Smooth muscle cell (in vitro differentiated cells): ENCODE measurements around the gene SF1. TPM values are rescaled to one million over a fixed set of nuclear protein-coding genes. Genes with fewer than 3 reads are reported as not detected.

Experiments
- DNase-seq: peaks from one replicate; lab custom pipeline; 2025; ENCODE audit not compliant: unreplicated experiment; lab: John Stamatoyannopoulos, UW
- H2AFZ ChIP-seq: fragments of 200-600 bp; sonication (generic); 2 replicates; pipeline ENCODE4 v1.6.0; 2016; ENCODE audit warnings: antibody characterized with exemption, low read depth, mild to moderate bottlenecking
- H3F3A ChIP-seq: fragments of 200-600 bp; sonication (generic); 2 replicates; pipeline ENCODE4 v1.6.0; 2017; ENCODE audit warnings: antibody characterized with exemption, low read depth
- H3K27ac ChIP-seq: fragments of 200-600 bp; sonication (generic); 2 replicates; pipeline ENCODE4 v1.5.1; 2016; ENCODE audit warnings: low read depth, mild to moderate bottlenecking
- H3K27me3 ChIP-seq: fragments of 200-600 bp; sonication (generic); 2 replicates; pipeline ENCODE4 v1.6.1; 2016; ENCODE audit warnings: low read depth, mild to moderate bottlenecking
- H3K36me3 ChIP-seq: fragments of 200-600 bp; sonication (generic); 2 replicates; pipeline ENCODE4 v1.5.1; 2016; ENCODE audit warnings: low read depth
- H3K4me1 ChIP-seq: fragments of 200-600 bp; sonication (generic); 2 replicates; pipeline ENCODE4 v1.5.1; 2016; ENCODE audit warnings: low read depth
- H3K4me2 ChIP-seq: fragments of 200-600 bp; sonication (generic); 2 replicates; pipeline ENCODE4 v1.6.0; 2016; ENCODE audit warnings: mild to moderate bottlenecking
- H3K4me3 ChIP-seq: fragments of 200-600 bp; sonication (generic); 2 replicates; pipeline ENCODE4 v1.5.1; 2016; ENCODE audit warnings: mild to moderate bottlenecking
- H3K79me2 ChIP-seq: fragments of 200-600 bp; sonication (generic); 2 replicates; pipeline ENCODE4 v1.6.0; 2016; ENCODE audit warnings: low read depth, mild to moderate bottlenecking
- H3K9ac ChIP-seq: fragments of 200-600 bp; sonication (generic); 2 replicates; pipeline ENCODE4 v1.6.0; 2016; ENCODE audit warnings: low read depth
- H3K9me3 ChIP-seq: fragments of 200-600 bp; sonication (generic); replicated peaks from 2 replicates; pipeline ENCODE4 v1.5.1; 2016; ENCODE audit warnings: low read depth
- H4K20me1 ChIP-seq: fragments of 200-600 bp; sonication (generic); 2 replicates; pipeline ENCODE4 v1.6.0; 2016; ENCODE audit warnings: low read depth
- WGBS: methylation state at CpG from one replicate; pipeline ENCODE4 v1.1.7; 2016; ENCODE audit warnings: low lambda C conversion rate; 5-methylcytosine and 5-hydroxymethylcytosine counted together
- polyA plus RNA-seq: library from polyadenylated mRNA; unstranded; fragments of >200 nt; fragmentation: Nextera tagmentation; extraction: Ambion mirVana; gene quantifications from 2 replicates; pipeline ENCODE4 v1.2.1, GENCODE V29; 2016
- total RNA-seq: library from RNA; depleted of rRNA; stranded (reverse); fragments of >200 nt; gene quantifications from 2 replicates; pipeline ENCODE4 v1.2.3, GENCODE V29; 2014
- TF ChIP-seq, protein P1 (sequence below): fragments of 200-600 bp; sonication (generic); IDR thresholded peaks from 2 replicates; pipeline ENCODE4 v1.5.1; 2017; ENCODE audit warnings: borderline replicate concordance, mild to moderate bottlenecking, antibody characterized with exemption; ENCODE audit not compliant: insufficient read depth, poor library complexity, severe bottlenecking

SF1 gene
- total and polyA plus RNA-seq, 2 experiments from 2014 or later = 84.2 to 115 TPM

- Histone ChIP-seq H3K9ac (no peak overlapping the region), H3F3A (no peaks in the 10 kb centered on the region), H2AFZ (no peak overlapping the region), H4K20me1 (no peaks in the 10 kb centered on the region), H3K9me3 (no peaks in the 10 kb centered on the region), H3K4me3 (no peak overlapping the region), H3K27ac (no peak overlapping the region), H3K27me3 (peaks cover 61% of the 10 kb centered on the region), H3K4me1 (no peaks in the 10 kb centered on the region), H3K36me3 (no peaks in the 10 kb centered on the region), H3K4me2 (no peak overlapping the region), H3K79me2 (no peaks in the 10 kb centered on the region)
- TF ChIP-seq, protein P1, sequence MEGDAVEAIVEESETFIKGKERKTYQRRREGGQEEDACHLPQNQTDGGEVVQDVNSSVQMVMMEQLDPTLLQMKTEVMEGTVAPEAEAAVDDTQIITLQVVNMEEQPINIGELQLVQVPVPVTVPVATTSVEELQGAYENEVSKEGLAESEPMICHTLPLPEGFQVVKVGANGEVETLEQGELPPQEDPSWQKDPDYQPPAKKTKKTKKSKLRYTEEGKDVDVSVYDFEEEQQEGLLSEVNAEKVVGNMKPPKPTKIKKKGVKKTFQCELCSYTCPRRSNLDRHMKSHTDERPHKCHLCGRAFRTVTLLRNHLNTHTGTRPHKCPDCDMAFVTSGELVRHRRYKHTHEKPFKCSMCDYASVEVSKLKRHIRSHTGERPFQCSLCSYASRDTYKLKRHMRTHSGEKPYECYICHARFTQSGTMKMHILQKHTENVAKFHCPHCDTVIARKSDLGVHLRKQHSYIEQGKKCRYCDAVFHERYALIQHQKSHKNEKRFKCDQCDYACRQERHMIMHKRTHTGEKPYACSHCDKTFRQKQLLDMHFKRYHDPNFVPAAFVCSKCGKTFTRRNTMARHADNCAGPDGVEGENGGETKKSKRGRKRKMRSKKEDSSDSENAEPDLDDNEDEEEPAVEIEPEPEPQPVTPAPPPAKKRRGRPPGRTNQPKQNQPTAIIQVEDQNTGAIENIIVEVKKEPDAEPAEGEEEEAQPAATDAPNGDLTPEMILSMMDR = no peak
- DNase-seq = no peak
- WGBS = 76% methylated on average over 5 of the region's 5 CpGs
Observed at GRCh38 chr11:64715110-64715509, 63.2 kb downstream of the SF1 start.

- no peaks in the 10 kb centered on the region for H4K20me1 ChIP-seq
- no peak overlapping the region for H3K4me3 ChIP-seq
- DNase-seq = no peak
- no peaks in the 10 kb centered on the region for H3K79me2 ChIP-seq
- H3F3A ChIP-seq = no peaks in the 10 kb centered on the region
- H3K27ac ChIP-seq = no peak overlapping the region
- H2AFZ ChIP-seq = no peak overlapping the region
- H3K4me2 ChIP-seq = no peak overlapping the region
- peaks cover 57% of the 10 kb centered on the region for H3K27me3 ChIP-seq
- H3K4me1 ChIP-seq = no peaks in the 10 kb centered on the region
- H3K9ac ChIP-seq = no peak overlapping the region
- H3K9me3 ChIP-seq = no peaks in the 10 kb centered on the region
- 83% methylated on average over 5 of the region's 5 CpGs for WGBS
- TF ChIP-seq, protein P1 = no peak
- no peaks in the 10 kb centered on the region for H3K36me3 ChIP-seq
Observed at GRCh38 chr11:64714666-64715065, 63.7 kb downstream of the SF1 start.

Other genes starting within 250 kb of the SF1 start
- gene SLC22A11, start 222.6 kb downstream of the SF1 start, total RNA-seq = 0.18 TPM in 1 of 2 replicates, not detected in the other
- gene SLC22A11, start 222.6 kb downstream of the SF1 start, polyA plus RNA-seq = not detected in 2 replicates
- gene SLC22A12, start 187.3 kb downstream of the SF1 start, total RNA-seq = not detected in 2 replicates
- gene SLC22A12, start 187.3 kb downstream of the SF1 start, polyA plus RNA-seq = not detected in 2 replicates
- gene NRXN2, start 55.3 kb downstream of the SF1 start, total RNA-seq = 0.13 and 1.4 TPM in 2 replicates
- gene NRXN2, start 55.3 kb downstream of the SF1 start, polyA plus RNA-seq = 1.7 and 2.6 TPM in 2 replicates
- 0.40 and 2.9 TPM in 2 replicates for gene RASGRP2, start 34.4 kb downstream of the SF1 start, total RNA-seq
- 0.78 and 3.6 TPM in 2 replicates for gene RASGRP2, start 34.4 kb downstream of the SF1 start, polyA plus RNA-seq
- gene PYGM, start 18.6 kb downstream of the SF1 start, total RNA-seq = 0.58 and 2.2 TPM in 2 replicates
- gene PYGM, start 18.6 kb downstream of the SF1 start, polyA plus RNA-seq = 1.1 and 2.0 TPM in 2 replicates
- 25.9 and 28.9 TPM in 2 replicates for gene MAP4K2, start 24.7 kb upstream of the SF1 start, total RNA-seq
- 20.0 and 23.6 TPM in 2 replicates for gene MAP4K2, start 24.7 kb upstream of the SF1 start, polyA plus RNA-seq
- 10.5 and 11.6 TPM in 2 replicates for gene MEN1, start 32.0 kb upstream of the SF1 start, total RNA-seq
- 35.4 and 37.3 TPM in 2 replicates for gene MEN1, start 32.0 kb upstream of the SF1 start, polyA plus RNA-seq
- 3.0 and 4.7 TPM in 2 replicates for gene CDC42BPG, start 66.1 kb upstream of the SF1 start, total RNA-seq
- 1.7 and 5.9 TPM in 2 replicates for gene CDC42BPG, start 66.1 kb upstream of the SF1 start, polyA plus RNA-seq
- 30.9 and 59.8 TPM in 2 replicates for gene EHD1, start 100.1 kb upstream of the SF1 start, total RNA-seq
- 42.8 and 46.7 TPM in 2 replicates for gene EHD1, start 100.1 kb upstream of the SF1 start, polyA plus RNA-seq
- gene ATG2A, start 138.7 kb upstream of the SF1 start, total RNA-seq = 4.8 and 4.9 TPM in 2 replicates
- 6.2 and 8.6 TPM in 2 replicates for gene ATG2A, start 138.7 kb upstream of the SF1 start, polyA plus RNA-seq
- gene PPP2R5B, start 146.1 kb upstream of the SF1 start, total RNA-seq = 14.9 and 20.7 TPM in 2 replicates
- 32.7 and 36.6 TPM in 2 replicates for gene PPP2R5B, start 146.1 kb upstream of the SF1 start, polyA plus RNA-seq
- not detected in 2 replicates for gene GPHA2, start 157.4 kb upstream of the SF1 start, total RNA-seq
- 0.40 TPM in 1 of 2 replicates, not detected in the other for gene GPHA2, start 157.4 kb upstream of the SF1 start, polyA plus RNA-seq
- gene MAJIN, start 193.6 kb upstream of the SF1 start, total RNA-seq = not detected in 2 replicates
- not detected in 2 replicates for gene MAJIN, start 193.6 kb upstream of the SF1 start, polyA plus RNA-seq
- gene BATF2, start 218.4 kb upstream of the SF1 start, total RNA-seq = not detected in 2 replicates
- 0.41 TPM in 1 of 2 replicates, not detected in the other for gene BATF2, start 218.4 kb upstream of the SF1 start, polyA plus RNA-seq
- gene ARL2, start 235.6 kb upstream of the SF1 start, total RNA-seq = 61.0 and 83.3 TPM in 2 replicates
- gene ARL2, start 235.6 kb upstream of the SF1 start, polyA plus RNA-seq = 116 and 122 TPM in 2 replicates
- 9.4 and 14.8 TPM in 2 replicates for gene SNX15, start 248.9 kb upstream of the SF1 start, total RNA-seq
- gene SNX15, start 248.9 kb upstream of the SF1 start, polyA plus RNA-seq = 24.7 and 25.1 TPM in 2 replicates